SKM-1 treated with dmso at 0.1 percent for 144 hours (cell line): ENCODE data around the gene ZNF518B.
A peak's percentile ranks its signal among the peaks of the same experiment; 100 is the strongest.
"Not testable (repeated sequence)": the region's sequence is repeated elsewhere in the genome, so short reads cannot be mapped to it uniquely, and the experiment has no call there.

Source experiments
- DNase-seq: peaks from one replicate; lab custom pipeline; 2025; ENCODE audit not compliant: unreplicated experiment; lab: John Stamatoyannopoulos, UW

The ZNF518B gene

GRCh38 chr4:10456595-10457254 is 501 bp downstream of the ZNF518B start:
- DNase-seq, result no peak

GRCh38 chr4:10456260-10456594 is 999 bp downstream of the ZNF518B start:
- no peak for DNase-seq

GRCh38 chr4:10455133-10455532 is 2.1 kb downstream of the ZNF518B start:
- DNase-seq, result no peak

- DNase-seq, result no peak
Measured at GRCh38 chr4:10454726-10455125, 2.5 kb downstream of the ZNF518B start.

- no peak for DNase-seq
Measured at GRCh38 chr4:10454121-10454520, 3.1 kb downstream of the ZNF518B start.

- no peak for DNase-seq
Measured at GRCh38 chr4:10448991-10449390, 8.2 kb downstream of the ZNF518B start.

GRCh38 chr4:10442976-10443375 is 14.2 kb downstream of the ZNF518B start:
- no peak for DNase-seq

- no peak for DNase-seq
Measured at GRCh38 chr4:10441512-10441911, 15.7 kb downstream of the ZNF518B start.

GRCh38 chr4:10438924-10439323 is 18.3 kb downstream of the ZNF518B start:
- no peak for DNase-seq

- no peak for DNase-seq
Measured at GRCh38 chr4:10437735-10438134, 19.5 kb downstream of the ZNF518B start.

- DNase-seq, result not testable (repeated sequence)
Measured at GRCh38 chr4:10427680-10428079, 29.5 kb downstream of the ZNF518B start.

GRCh38 chr4:10421344-10422055 is 35.7 kb downstream of the ZNF518B start:
- no peak for DNase-seq

- no peak for DNase-seq
Measured at GRCh38 chr4:10417740-10418139, 39.5 kb downstream of the ZNF518B start.

GRCh38 chr4:10416441-10416840 is 40.8 kb downstream of the ZNF518B start:
- no peak for DNase-seq

- DNase-seq, result no peak
Measured at GRCh38 chr4:10413177-10413576, 44.0 kb downstream of the ZNF518B start.

GRCh38 chr4:10405672-10406071 is 51.6 kb downstream of the ZNF518B start:
- no peak for DNase-seq

- DNase-seq, result peak; percentile 23
Measured at GRCh38 chr4:10403633-10404445, 53.4 kb downstream of the ZNF518B start.

GRCh38 chr4:10395971-10396580 is 61.1 kb downstream of the ZNF518B start:
- no peak for DNase-seq
